HepG2 (cell line): ENCODE results near the gene TJP1. TPM values are rescaled to one million over a fixed set of nuclear protein-coding genes. Genes with fewer than 3 reads are reported as not detected.

Source experiments
- ATAC-seq: fragments of 200-7000 bp; cut with Tn5 transposase; 3 replicates; pipeline ENCODE4 v1.9.1; 2020; ENCODE audit warnings: mild to moderate bottlenecking, moderate library complexity
- BruUV-seq: library from RNA; stranded (reverse); fragments of 400-500 nt; replicated peaks from 2 replicates; lab custom pipeline; 2021; lab: Mats Ljungman, UMichigan
- CTCF ChIA-PET: fragments of 300-600 bp; formaldehyde crosslinking; extraction: SDS; loops from one replicate; lab custom pipeline; 2021; ENCODE audit warnings: low total read pairs, inconsistent platforms, low intra/inter-chr PET ratio; lab: Yijun Ruan, JAX
- POLR2A ChIA-PET: fragments of 350-600 bp; sonication (Branson Sonifier 250); formaldehyde crosslinking; loops from one replicate; lab custom pipeline; 2020; ENCODE audit warnings: antibody characterized with exemption, inconsistent platforms; lab: Yijun Ruan, JAX
- DNase-seq: peaks from one replicate; pipeline ENCODE4 v3.0.0-alpha.2; 2015; ENCODE audit warnings: low spot score
- FAIRE-seq: peaks from 3 replicates; lab custom pipeline; 2011; peaks lifted over from hg19 to GRCh38; lab: Jason Lieb, UNC
- H2AFZ ChIP-seq: one replicate; pipeline ENCODE4 v1.6.1; 2011; ENCODE audit warnings: low read length, inconsistent platforms
- H3K27ac ChIP-seq: fragments of 300-600 bp; 3 replicates; pipeline ENCODE4 v1.8.0; 2011; ENCODE audit warnings: mixed run types, mild to moderate bottlenecking, mixed read lengths, low read length, inconsistent platforms; ENCODE audit not compliant: insufficient read depth; ENCODE audit errors: extremely low read length
- H3K27me3 ChIP-seq, 2 experiments: fragments of 200-600 bp in 1 of 2; 2 replicates in 1 of 2; 3 replicates in 1 of 2; pipeline versions ENCODE4 v1.6.0 to v1.8.0; 2011; ENCODE audit warnings: low read length in 2 of 2, mild to moderate bottlenecking in 2 of 2, moderate library complexity in 2 of 2, inconsistent platforms in 1 of 2; ENCODE audit not compliant: insufficient read depth in 2 of 2, control insufficient read depth in 1 of 2
- H3K36me3 ChIP-seq, 2 experiments: fragments of 200-600 bp in 1 of 2; replicated peaks in 1 of 2; 2 replicates in 1 of 2; 3 replicates in 1 of 2; pipeline versions ENCODE4 v1.5.1 to v1.8.0; 2011; ENCODE audit warnings: low read length in 2 of 2, inconsistent platforms in 1 of 2; ENCODE audit not compliant: insufficient read depth in 2 of 2, control insufficient read depth in 1 of 2
- H3K4me1 ChIP-seq: 2 replicates; pipeline ENCODE4 v1.5.1; 2012; ENCODE audit warnings: low read length, inconsistent platforms; ENCODE audit not compliant: insufficient read depth
- H3K4me2 ChIP-seq: 2 replicates; pipeline ENCODE4 v1.6.0; 2011; ENCODE audit warnings: low read depth, low read length, inconsistent platforms
- H3K4me3 ChIP-seq, 3 experiments: fragments of 200-600 bp in 1 of 3; sonication (generic), shearing (Covaris generic) in 1 of 3; replicated peaks in 1 of 3; 2 replicates each; pipeline ENCODE4 v1.5.1; 2011 to 2016; ENCODE audit warnings: low read length in 3 of 3, inconsistent platforms in 2 of 3, low read depth in 2 of 3, mild to moderate bottlenecking in 2 of 3, control low read depth in 1 of 3, mixed read lengths in 1 of 3; ENCODE audit not compliant: insufficient read depth in 1 of 3
- H3K79me2 ChIP-seq: one replicate; pipeline ENCODE4 v1.6.1; 2011; ENCODE audit warnings: low read length, inconsistent platforms; ENCODE audit not compliant: insufficient read depth
- H3K9ac ChIP-seq: 2 replicates; pipeline ENCODE4 v1.6.0; 2011; ENCODE audit warnings: mild to moderate bottlenecking, low read depth, low read length, inconsistent platforms; ENCODE audit not compliant: insufficient read depth
- H3K9me3 ChIP-seq: 2 replicates; pipeline ENCODE4 v1.5.1; 2012; ENCODE audit warnings: mild to moderate bottlenecking, low read length
- H4K20me1 ChIP-seq: 2 replicates; pipeline ENCODE4 v1.6.0; 2011; ENCODE audit warnings: inconsistent platforms, mild to moderate bottlenecking, low read length, moderate library complexity; ENCODE audit not compliant: insufficient read depth
- AHDC1 ChIP-seq: sonication (generic); formaldehyde crosslinking; IDR thresholded peaks from 2 replicates; pipeline ENCODE4 v1.5.1; 2020; ENCODE audit warnings: mild to moderate bottlenecking, missing genetic modification reagents, borderline replicate concordance
- CENPX ChIP-seq: sonication (generic); formaldehyde crosslinking; IDR thresholded peaks from 2 replicates; pipeline ENCODE4 v1.9.0; 2021; ENCODE audit warnings: mild to moderate bottlenecking, missing genetic modification reagents, moderate library complexity
- ELF1 ChIP-seq: sonication (generic); formaldehyde crosslinking; IDR thresholded peaks from 2 replicates; pipeline ENCODE4 v1.4.0; 2020; ENCODE audit warnings: missing genetic modification reagents
- ETV5 ChIP-seq: IDR thresholded peaks from 2 replicates; pipeline ENCODE4 v1.6.1; 2018; ENCODE audit warnings: missing biosample characterization, missing genetic modification reagents, inconsistent platforms, borderline replicate concordance
- HBP1 ChIP-seq: IDR thresholded peaks from 2 replicates; pipeline ENCODE4 v1.6.1; 2016; ENCODE audit warnings: low read depth, control low read depth
- IKZF5 ChIP-seq: IDR thresholded peaks from 2 replicates; pipeline ENCODE4 v1.6.1; 2018; ENCODE audit warnings: missing genetic modification reagents, mild to moderate bottlenecking, missing compliant biosample characterization
- MYNN ChIP-seq: sonication (generic); formaldehyde crosslinking; IDR thresholded peaks from 2 replicates; pipeline ENCODE4 v1.4.0; 2020; ENCODE audit warnings: mild to moderate bottlenecking, low read depth, missing genetic modification reagents
- NCOA2 ChIP-seq: sonication (generic); formaldehyde crosslinking; IDR thresholded peaks from 2 replicates; pipeline ENCODE4 v1.8.0; 2022; ENCODE audit warnings: inconsistent platforms
- NCOA5 ChIP-seq: sonication (generic); formaldehyde crosslinking; IDR thresholded peaks from 2 replicates; pipeline ENCODE4 v1.4.0; 2020; ENCODE audit warnings: missing genetic modification reagents
- PAF1 ChIP-seq: IDR thresholded peaks from 2 replicates; pipeline ENCODE4 v1.6.1; 2016; ENCODE audit warnings: missing genetic modification reagents, missing compliant biosample characterization
- TBP ChIP-seq: sonication (generic); formaldehyde crosslinking; IDR thresholded peaks from 2 replicates; pipeline ENCODE4 v1.5.0; 2020; ENCODE audit warnings: missing genetic modification reagents
- ZMYM3 ChIP-seq: sonication (generic); formaldehyde crosslinking; IDR thresholded peaks from 2 replicates; pipeline ENCODE4 v1.5.1; 2020; ENCODE audit warnings: mild to moderate bottlenecking, missing genetic modification reagents
- ZNF12 ChIP-seq: sonication (generic); formaldehyde crosslinking; IDR thresholded peaks from 2 replicates; pipeline ENCODE4 v1.5.0; 2020; ENCODE audit warnings: missing genetic modification reagents
- ZNF510 ChIP-seq: sonication (generic); formaldehyde crosslinking; IDR thresholded peaks from 2 replicates; pipeline ENCODE4 v1.4.0; 2020; ENCODE audit warnings: low read depth, mild to moderate bottlenecking, missing genetic modification reagents
- ZNF597 ChIP-seq: sonication (generic); formaldehyde crosslinking; IDR thresholded peaks from 2 replicates; pipeline ENCODE4 v1.5.0; 2020; ENCODE audit warnings: missing genetic modification reagents
- WGBS: methylation state at CpG from one replicate; pipeline ENCODE4 v1.1.6; 2017; ENCODE audit warnings: low lambda C conversion rate; 5-methylcytosine and 5-hydroxymethylcytosine counted together
- in situ Hi-C: cut with HindIII; loops from 2 replicates; pipeline ENCODE4 v1.10.0; 2017; ENCODE audit warnings: low pct_unique_long_range_greater_than_20kb; ENCODE audit not compliant: extremely low pct_ligation_motif_present
- intact Hi-C: fragments of 100-400 bp; cut with micrococcal nuclease; formaldehyde crosslinking; loops from one replicate; pipeline ENCODE4 v1.10.0; 2022; ENCODE audit not compliant: unreplicated experiment
- polyA plus RNA-seq, 8 experiments: library from polyadenylated mRNA; depleted of rRNA in 3 of 8; stranded (reverse) in 7 of 8; unstranded in 1 of 8; fragments of >200 nt; fragmentation: Illumina TruSeq in 4 of 8; extraction: Trizol in 4 of 8; gene quantifications; 2 replicates each; pipeline versions ENCODE4 v1.2.1 to v1.2.3, GENCODE V29; 2011 to 2016; ENCODE audit warnings: low read depth in 4 of 8, missing spikeins in 1 of 8, mixed read lengths in 1 of 8; ENCODE audit not compliant: insufficient read depth in 1 of 8
- total RNA-seq, 5 experiments: library from RNA; depleted of rRNA; stranded (reverse); fragments of >200 nt; fragmentation: Illumina TruSeq; extraction: Trizol; gene quantifications; 2 replicates each; pipeline ENCODE4 v1.2.3, GENCODE V29; 2016; ENCODE audit warnings: low read depth in 1 of 5

Gene TJP1
- total and polyA plus RNA-seq, 2 of the 13 experiments (the other 11 are each of a cell fraction or from before 2014, with no cell fraction given): 25.9 to 27.1 TPM

- Histone ChIP-seq H3K9me3 (no peaks in the 10 kb centered on the region), H3K36me3 (no peaks in the 10 kb centered on the region), H3K27me3 (no peaks in the 10 kb centered on the region), H3K27ac (no peak overlapping the region), H3K4me1 (peaks cover 14% of the 10 kb centered on the region), H2AFZ (no peak overlapping the region), H4K20me1 (no peaks in the 10 kb centered on the region), H3K9ac (no peak overlapping the region), H3K4me2 (no peak overlapping the region), H3K4me3 (no peak overlapping the region), H3K79me2 (no peaks in the 10 kb centered on the region)
- no peak for DNase-seq
- no peak for FAIRE-seq
- no TSS peak for BruUV-seq
- intact Hi-C loops (loop anchor here (10.0 kb wide), 1 partner anchor 122 kb away; no protein-coding TSS in a partner anchor), in situ Hi-C loops (no loop called here)
- ATAC-seq: no peak
- WGBS: 30% methylated on average over 2 of the region's 2 CpGs
- ChIA-PET POLR2A (no interaction called here), CTCF (no interaction called here)
- TF ChIP-seq ZNF597 (CRISPR knock-in tag) (no peak), ETV5 (CRISPR knock-in tag) (no peak), CENPX (CRISPR knock-in tag) (no peak), ZNF12 (CRISPR knock-in tag) (no peak), NCOA5 (no peak), AHDC1 (no peak), MYNN (CRISPR knock-in tag) (no peak), PAF1 (CRISPR knock-in tag) (no peak), TBP (CRISPR knock-in tag) (no peak), ELF1 (CRISPR knock-in tag) (no peak), NCOA2 (CRISPR knock-in tag) (no peak), ZMYM3 (CRISPR knock-in tag) (no peak), IKZF5 (CRISPR knock-in tag) (no peak), ZNF510 (CRISPR knock-in tag) (no peak), HBP1 (CRISPR knock-in tag) (no peak)
Observed at GRCh38 chr15:29692527-29692926, 129.7 kb downstream of the TJP1 start.
